ENCODE results near the gene DCC.

Gene DCC

GRCh38 chr18:52715991-52716390 is 376.0 kb downstream of the DCC start:
- Histone ChIP-seq H3K9ac (ENCODE audit: insufficient read length) (no peak overlapping the region), H3K27ac (no peak overlapping the region), H3K4me3 (no peak overlapping the region), H3K36me3 (ENCODE audit: insufficient read depth, low read length) (no peaks in the 10 kb centered on the region), H3K9me3 (ENCODE audit: low read depth, low read length) (no peaks in the 10 kb centered on the region)
- DNase-seq (ENCODE audit: low read depth, low spot score), result no peak
- TF ChIP-seq POLR2AphosphoS5 (IDR thresholded peaks at IDR 0.05; ENCODE audit: borderline replicate concordance, low read depth, low read length), result no peak
- TF ChIP-seq FOXP2 (optimal IDR thresholded peaks at IDR 0.05; ENCODE audit: control extremely low read depth, extremely low read length, insufficient read depth), result no peak
- no peak for TF ChIP-seq EZH2 (IDR thresholded peaks at IDR 0.05)

GRCh38 chr18:52716973-52717372 is 377.0 kb downstream of the DCC start:
- no peak for DNase-seq (ENCODE audit: low read depth, low spot score)
- TF ChIP-seq FOXP2 (optimal IDR thresholded peaks at IDR 0.05; ENCODE audit: control extremely low read depth, extremely low read length, insufficient read depth) (no peak), EZH2 (IDR thresholded peaks at IDR 0.05) (no peak), POLR2AphosphoS5 (IDR thresholded peaks at IDR 0.05; ENCODE audit: borderline replicate concordance, low read depth, low read length) (no peak)

GRCh38 chr18:52722904-52723303 is 382.9 kb downstream of the DCC start:
- Histone ChIP-seq H3K9me3 (ENCODE audit: low read depth, low read length) (no peaks in the 10 kb centered on the region), H3K36me3 (ENCODE audit: insufficient read depth, low read length) (no peaks in the 10 kb centered on the region), H3K4me3 (no peak overlapping the region), H3K9ac (ENCODE audit: insufficient read length) (no peak overlapping the region), H3K27ac (no peak overlapping the region)
- no peak for DNase-seq (ENCODE audit: low read depth, low spot score)
- TF ChIP-seq EZH2 (IDR thresholded peaks at IDR 0.05) (no peak), FOXP2 (optimal IDR thresholded peaks at IDR 0.05; ENCODE audit: control extremely low read depth, extremely low read length, insufficient read depth) (no peak)

More at GRCh38 chr18:52716973-52717372, 377.0 kb downstream of the DCC start:
- Histone ChIP-seq H3K36me3 (ENCODE audit: insufficient read depth, low read length) (no peaks in the 10 kb centered on the region), H3K27ac (no peak overlapping the region), H3K9ac (ENCODE audit: insufficient read length) (no peak overlapping the region), H3K9me3 (ENCODE audit: low read depth, low read length) (no peaks in the 10 kb centered on the region), H3K4me3 (no peak overlapping the region)

GRCh38 chr18:52723550-52723970 is 383.6 kb downstream of the DCC start:
- H3K4me3 ChIP-seq, result no peak overlapping the region
- no peak overlapping the region for H3K9ac ChIP-seq (ENCODE audit: insufficient read length)
- H3K27ac ChIP-seq, result no peak overlapping the region
- no peak for DNase-seq (ENCODE audit: low read depth, low spot score)
- H3K36me3 ChIP-seq (ENCODE audit: insufficient read depth, low read length), result no peaks in the 10 kb centered on the region
- H3K9me3 ChIP-seq (ENCODE audit: low read depth, low read length), result no peaks in the 10 kb centered on the region
- no peak for TF ChIP-seq EZH2 (IDR thresholded peaks at IDR 0.05)

- Histone ChIP-seq H3K27ac (no peak overlapping the region), H3K4me3 (no peak overlapping the region), H3K9me3 (ENCODE audit: low read depth, low read length) (no peaks in the 10 kb centered on the region)
These were observed 391.1 kb downstream of the DCC start for GRCh38 chr18:52730972-52731619.

GRCh38 chr18:52738946-52739345 is 398.9 kb downstream of the DCC start:
- H3K27ac ChIP-seq, result no peak overlapping the region
- H3K9ac ChIP-seq (ENCODE audit: insufficient read length), result no peak overlapping the region
- no peaks in the 10 kb centered on the region for H3K9me3 ChIP-seq (ENCODE audit: low read depth, low read length)
- no peak for DNase-seq (ENCODE audit: low read depth, low spot score)
- no peak overlapping the region for H3K4me3 ChIP-seq
- TF ChIP-seq EZH2 (IDR thresholded peaks at IDR 0.05), result no peak
- TF ChIP-seq FOXP2 (optimal IDR thresholded peaks at IDR 0.05; ENCODE audit: control extremely low read depth, extremely low read length, insufficient read depth), result no peak
- no peak for TF ChIP-seq POLR2AphosphoS5 (IDR thresholded peaks at IDR 0.05; ENCODE audit: borderline replicate concordance, low read depth, low read length)
- H3K36me3 ChIP-seq (ENCODE audit: insufficient read depth, low read length), result no peaks in the 10 kb centered on the region

More at GRCh38 chr18:52730972-52731619, 391.1 kb downstream of the DCC start:
- Histone ChIP-seq H3K9ac (ENCODE audit: insufficient read length) (no peak overlapping the region), H3K36me3 (ENCODE audit: insufficient read depth, low read length) (no peaks in the 10 kb centered on the region)
- no peak for TF ChIP-seq EZH2 (IDR thresholded peaks at IDR 0.05)
- no peak for TF ChIP-seq POLR2AphosphoS5 (IDR thresholded peaks at IDR 0.05; ENCODE audit: borderline replicate concordance, low read depth, low read length)
- TF ChIP-seq FOXP2 (optimal IDR thresholded peaks at IDR 0.05; ENCODE audit: control extremely low read depth, extremely low read length, insufficient read depth), result no peak
- DNase-seq (ENCODE audit: low read depth, low spot score), result no peak

- Histone ChIP-seq H3K4me3 (no peak overlapping the region), H3K27ac (no peak overlapping the region), H3K9ac (ENCODE audit: insufficient read length) (no peak overlapping the region), H3K9me3 (ENCODE audit: low read depth, low read length) (no peaks in the 10 kb centered on the region), H3K36me3 (ENCODE audit: insufficient read depth, low read length) (no peaks in the 10 kb centered on the region)
- no peak for DNase-seq (ENCODE audit: low read depth, low spot score)
- TF ChIP-seq EZH2 (IDR thresholded peaks at IDR 0.05), result no peak
- no peak for TF ChIP-seq FOXP2 (optimal IDR thresholded peaks at IDR 0.05; ENCODE audit: control extremely low read depth, extremely low read length, insufficient read depth)
- no peak for TF ChIP-seq POLR2AphosphoS5 (IDR thresholded peaks at IDR 0.05; ENCODE audit: borderline replicate concordance, low read depth, low read length)
These were observed 407.0 kb downstream of the DCC start for GRCh38 chr18:52746986-52747385.

GRCh38 chr18:52747869-52748268 is 407.9 kb downstream of the DCC start:
- no peaks in the 10 kb centered on the region for H3K9me3 ChIP-seq (ENCODE audit: low read depth, low read length)
- no peak for DNase-seq (ENCODE audit: low read depth, low spot score)
- no peak overlapping the region for H3K4me3 ChIP-seq
- no peaks in the 10 kb centered on the region for H3K36me3 ChIP-seq (ENCODE audit: insufficient read depth, low read length)
- no peak for TF ChIP-seq EZH2 (IDR thresholded peaks at IDR 0.05)
- TF ChIP-seq POLR2AphosphoS5 (IDR thresholded peaks at IDR 0.05; ENCODE audit: borderline replicate concordance, low read depth, low read length), result no peak
- no peak for TF ChIP-seq FOXP2 (optimal IDR thresholded peaks at IDR 0.05; ENCODE audit: control extremely low read depth, extremely low read length, insufficient read depth)
- H3K27ac ChIP-seq, result no peak overlapping the region
- H3K9ac ChIP-seq (ENCODE audit: insufficient read length), result no peak overlapping the region

- Histone ChIP-seq H3K27ac (no peak overlapping the region), H3K9me3 (ENCODE audit: low read depth, low read length) (no peaks in the 10 kb centered on the region)
- DNase-seq (ENCODE audit: low read depth, low spot score), result no peak
These were observed 408.3 kb downstream of the DCC start for GRCh38 chr18:52748343-52748742.

More at GRCh38 chr18:52748343-52748742, 408.3 kb downstream of the DCC start:
- no peak overlapping the region for H3K4me3 ChIP-seq
- no peaks in the 10 kb centered on the region for H3K36me3 ChIP-seq (ENCODE audit: insufficient read depth, low read length)
- no peak for TF ChIP-seq FOXP2 (optimal IDR thresholded peaks at IDR 0.05; ENCODE audit: control extremely low read depth, extremely low read length, insufficient read depth)
- no peak for TF ChIP-seq POLR2AphosphoS5 (IDR thresholded peaks at IDR 0.05; ENCODE audit: borderline replicate concordance, low read depth, low read length)
- no peak for TF ChIP-seq EZH2 (IDR thresholded peaks at IDR 0.05)
- H3K9ac ChIP-seq (ENCODE audit: insufficient read length), result no peak overlapping the region

Data from SK-N-MC (cell line).